HepG2 (cell line): ENCODE results near the gene SMCO4. TPM values are rescaled to one million over a fixed set of nuclear protein-coding genes. Genes with fewer than 3 reads are reported as not detected.

Experiments
- ATF7 ChIP-seq, 2 experiments: fragments of 450-650 bp in 1 of 2; sonication (generic) in 1 of 2; formaldehyde crosslinking in 1 of 2; IDR thresholded peaks; 2 replicates each; pipeline versions ENCODE4 v1.4.0 to v1.6.1; 2016 to 2020; ENCODE audit warnings: antibody characterized with exemption in 1 of 2, mild to moderate bottlenecking in 1 of 2, missing genetic modification reagents in 1 of 2
- BRD4 ChIP-seq: sonication (generic); formaldehyde crosslinking; IDR thresholded peaks from 2 replicates; pipeline ENCODE4 v1.4.0; 2020; ENCODE audit warnings: missing genetic modification reagents
- MAFK ChIP-seq, 2 experiments: IDR thresholded peaks in 1 of 2; conservative IDR thresholded peaks in 1 of 2; 2 replicates each; pipeline ENCODE4 v1.6.1; 2011; ENCODE audit warnings: improper control_type of control experiment in 2 of 2, low read length in 2 of 2
- PCBP2 ChIP-seq: fragments of 200-400 bp; formaldehyde crosslinking; optimal IDR thresholded peaks from 2 replicates; pipeline ENCODE3; 2018; ENCODE audit warnings: low read length, low read depth; ENCODE audit not compliant: poor library complexity, severe bottlenecking
- SP4 ChIP-seq: sonication (generic); formaldehyde crosslinking; IDR thresholded peaks from 2 replicates; pipeline ENCODE4 v1.8.1; 2023; ENCODE audit warnings: mild to moderate bottlenecking, missing genetic modification reagents
- ZNF121 ChIP-seq: sonication (generic); formaldehyde crosslinking; IDR thresholded peaks from 2 replicates; pipeline ENCODE4 v1.5.0; 2020; ENCODE audit warnings: mild to moderate bottlenecking, missing genetic modification reagents
- ZNF335 ChIP-seq: sonication (generic); formaldehyde crosslinking; IDR thresholded peaks from 2 replicates; pipeline ENCODE4 v1.4.0; 2020; ENCODE audit warnings: missing genetic modification reagents
- ZNF607 ChIP-seq: sonication (generic); formaldehyde crosslinking; IDR thresholded peaks from 2 replicates; pipeline ENCODE4 v1.5.1; 2020; ENCODE audit warnings: missing genetic modification reagents, mild to moderate bottlenecking, borderline replicate concordance
- ZNF672 ChIP-seq: sonication (generic); formaldehyde crosslinking; IDR thresholded peaks from 2 replicates; pipeline ENCODE4 v1.8.1; 2022; ENCODE audit warnings: missing genetic modification reagents
- ZNF841 ChIP-seq: sonication (generic); formaldehyde crosslinking; IDR thresholded peaks from 2 replicates; pipeline ENCODE4 v1.8.1; 2023; ENCODE audit warnings: missing genetic modification reagents, borderline replicate concordance
- polyA plus RNA-seq, 8 experiments: library from polyadenylated mRNA; depleted of rRNA in 3 of 8; stranded (reverse) in 7 of 8; unstranded in 1 of 8; fragments of >200 nt; fragmentation: Illumina TruSeq in 4 of 8; extraction: Trizol in 4 of 8; gene quantifications; 2 replicates each; pipeline versions ENCODE4 v1.2.1 to v1.2.3, GENCODE V29; 2011 to 2016; ENCODE audit warnings: low read depth in 4 of 8, missing spikeins in 1 of 8, mixed read lengths in 1 of 8; ENCODE audit not compliant: insufficient read depth in 1 of 8
- total RNA-seq, 5 experiments: library from RNA; depleted of rRNA; stranded (reverse); fragments of >200 nt; fragmentation: Illumina TruSeq; extraction: Trizol; gene quantifications; 2 replicates each; pipeline ENCODE4 v1.2.3, GENCODE V29; 2016; ENCODE audit warnings: low read depth in 1 of 5
- TF ChIP-seq, protein P1 (sequence below): sonication (generic); formaldehyde crosslinking; IDR thresholded peaks from 2 replicates; pipeline ENCODE4 v1.5.1; 2020; ENCODE audit warnings: missing genetic modification reagents, mild to moderate bottlenecking, borderline replicate concordance
- TF ChIP-seq, protein P2 (sequence below): sonication (generic); formaldehyde crosslinking; IDR thresholded peaks from 2 replicates; pipeline ENCODE4 v1.9.0; 2021; ENCODE audit warnings: missing genetic modification reagents, borderline replicate concordance
- TF ChIP-seq, protein P3 (sequence below): IDR thresholded peaks from 2 replicates; pipeline ENCODE4 v1.6.1; 2016; ENCODE audit warnings: control low read depth
- TF ChIP-seq, protein P4 (sequence below): sonication (generic); formaldehyde crosslinking; conservative IDR thresholded peaks from 2 replicates; pipeline ENCODE4 v1.4.0; 2020; ENCODE audit warnings: missing genetic modification reagents
- TF ChIP-seq, protein P5 (sequence below): sonication (generic); formaldehyde crosslinking; IDR thresholded peaks from 2 replicates; pipeline ENCODE4 v1.4.0; 2020; ENCODE audit warnings: missing genetic modification reagents, mild to moderate bottlenecking, borderline replicate concordance

The SMCO4 gene
- total and polyA plus RNA-seq, 2 of the 13 experiments (the other 11 are each of a cell fraction or from before 2014, with no cell fraction given) = 10.6 to 28.5 TPM

DNA sequence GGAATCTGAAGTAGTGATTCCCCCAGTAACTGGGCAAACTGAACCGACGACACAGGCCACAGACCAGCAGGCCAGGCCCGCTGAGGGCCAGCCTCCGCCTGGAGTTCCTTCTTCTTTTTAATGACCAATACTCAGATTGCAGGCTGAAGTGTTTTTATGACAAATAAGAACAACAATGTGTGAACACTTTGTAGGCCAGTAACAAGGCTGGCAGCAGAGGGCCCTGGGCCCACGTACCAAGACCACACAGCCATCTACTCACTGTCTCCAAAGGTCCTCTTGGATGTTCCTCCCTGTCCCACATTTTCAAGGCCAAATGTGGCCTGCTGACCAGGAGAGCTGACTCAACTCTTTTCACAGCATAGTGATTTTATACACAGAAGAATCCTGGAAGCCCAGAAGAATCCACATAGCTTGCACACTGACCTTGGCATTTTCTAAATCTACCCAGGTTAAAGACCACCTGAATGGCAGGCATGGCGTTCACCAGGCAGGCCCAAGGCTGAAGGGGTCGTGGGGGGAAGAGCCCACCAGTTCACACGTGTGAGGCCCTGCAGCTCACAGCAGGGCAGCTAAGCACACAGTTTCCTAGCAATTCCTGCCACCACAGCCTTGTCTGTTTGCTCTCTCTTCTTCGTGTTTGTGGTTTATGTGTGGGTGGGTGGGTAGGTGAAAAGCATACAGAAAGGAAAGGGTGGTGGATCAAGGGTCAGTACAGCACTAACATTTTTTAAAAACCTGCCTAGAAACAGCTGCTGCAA lies 13.3 kb downstream of the SMCO4 start (continued):
- TF ChIP-seq, protein P1, sequence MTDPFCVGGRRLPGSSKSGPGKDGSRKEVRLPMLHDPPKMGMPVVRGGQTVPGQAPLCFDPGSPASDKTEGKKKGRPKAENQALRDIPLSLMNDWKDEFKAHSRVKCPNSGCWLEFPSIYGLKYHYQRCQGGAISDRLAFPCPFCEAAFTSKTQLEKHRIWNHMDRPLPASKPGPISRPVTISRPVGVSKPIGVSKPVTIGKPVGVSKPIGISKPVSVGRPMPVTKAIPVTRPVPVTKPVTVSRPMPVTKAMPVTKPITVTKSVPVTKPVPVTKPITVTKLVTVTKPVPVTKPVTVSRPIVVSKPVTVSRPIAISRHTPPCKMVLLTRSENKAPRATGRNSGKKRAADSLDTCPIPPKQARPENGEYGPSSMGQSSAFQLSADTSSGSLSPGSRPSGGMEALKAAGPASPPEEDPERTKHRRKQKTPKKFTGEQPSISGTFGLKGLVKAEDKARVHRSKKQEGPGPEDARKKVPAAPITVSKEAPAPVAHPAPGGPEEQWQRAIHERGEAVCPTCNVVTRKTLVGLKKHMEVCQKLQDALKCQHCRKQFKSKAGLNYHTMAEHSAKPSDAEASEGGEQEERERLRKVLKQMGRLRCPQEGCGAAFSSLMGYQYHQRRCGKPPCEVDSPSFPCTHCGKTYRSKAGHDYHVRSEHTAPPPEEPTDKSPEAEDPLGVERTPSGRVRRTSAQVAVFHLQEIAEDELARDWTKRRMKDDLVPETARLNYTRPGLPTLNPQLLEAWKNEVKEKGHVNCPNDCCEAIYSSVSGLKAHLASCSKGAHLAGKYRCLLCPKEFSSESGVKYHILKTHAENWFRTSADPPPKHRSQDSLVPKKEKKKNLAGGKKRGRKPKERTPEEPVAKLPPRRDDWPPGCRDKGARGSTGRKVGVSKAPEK = no peak
- TF ChIP-seq, protein P2, sequence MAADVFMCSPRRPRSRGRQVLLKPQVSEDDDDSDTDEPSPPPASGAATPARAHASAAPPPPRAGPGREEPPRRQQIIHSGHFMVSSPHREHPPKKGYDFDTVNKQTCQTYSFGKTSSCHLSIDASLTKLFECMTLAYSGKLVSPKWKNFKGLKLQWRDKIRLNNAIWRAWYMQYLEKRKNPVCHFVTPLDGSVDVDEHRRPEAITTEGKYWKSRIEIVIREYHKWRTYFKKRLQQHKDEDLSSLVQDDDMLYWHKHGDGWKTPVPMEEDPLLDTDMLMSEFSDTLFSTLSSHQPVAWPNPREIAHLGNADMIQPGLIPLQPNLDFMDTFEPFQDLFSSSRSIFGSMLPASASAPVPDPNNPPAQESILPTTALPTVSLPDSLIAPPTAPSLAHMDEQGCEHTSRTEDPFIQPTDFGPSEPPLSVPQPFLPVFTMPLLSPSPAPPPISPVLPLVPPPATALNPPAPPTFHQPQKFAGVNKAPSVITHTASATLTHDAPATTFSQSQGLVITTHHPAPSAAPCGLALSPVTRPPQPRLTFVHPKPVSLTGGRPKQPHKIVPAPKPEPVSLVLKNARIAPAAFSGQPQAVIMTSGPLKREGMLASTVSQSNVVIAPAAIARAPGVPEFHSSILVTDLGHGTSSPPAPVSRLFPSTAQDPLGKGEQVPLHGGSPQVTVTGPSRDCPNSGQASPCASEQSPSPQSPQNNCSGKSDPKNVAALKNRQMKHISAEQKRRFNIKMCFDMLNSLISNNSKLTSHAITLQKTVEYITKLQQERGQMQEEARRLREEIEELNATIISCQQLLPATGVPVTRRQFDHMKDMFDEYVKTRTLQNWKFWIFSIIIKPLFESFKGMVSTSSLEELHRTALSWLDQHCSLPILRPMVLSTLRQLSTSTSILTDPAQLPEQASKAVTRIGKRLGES (CRISPR knock-in tag) = no peak
- TF ChIP-seq BRD4 (CRISPR knock-in tag) (no peak), ZNF607 (CRISPR knock-in tag) (no peak), ATF7 (IDR thresholded peaks at IDR 0.05) (no peak), ATF7 (CRISPR knock-in tag; IDR thresholded peaks at IDR 0.05) (no peak), MAFK (conservative IDR thresholded peaks at IDR 0.05 in 1 of 2, IDR thresholded peaks at IDR 0.05 in 1 of 2; ENCODE audit: low read length in 2 of 2) (peak; percentile 92 to 94), ZNF672 (CRISPR knock-in tag) (no peak), PCBP2 (no peak), ZNF335 (CRISPR knock-in tag) (no peak), ZNF121 (CRISPR knock-in tag) (no peak), SP4 (CRISPR knock-in tag) (no peak), ZNF841 (CRISPR knock-in tag) (no peak)
- TF ChIP-seq, protein P3, sequence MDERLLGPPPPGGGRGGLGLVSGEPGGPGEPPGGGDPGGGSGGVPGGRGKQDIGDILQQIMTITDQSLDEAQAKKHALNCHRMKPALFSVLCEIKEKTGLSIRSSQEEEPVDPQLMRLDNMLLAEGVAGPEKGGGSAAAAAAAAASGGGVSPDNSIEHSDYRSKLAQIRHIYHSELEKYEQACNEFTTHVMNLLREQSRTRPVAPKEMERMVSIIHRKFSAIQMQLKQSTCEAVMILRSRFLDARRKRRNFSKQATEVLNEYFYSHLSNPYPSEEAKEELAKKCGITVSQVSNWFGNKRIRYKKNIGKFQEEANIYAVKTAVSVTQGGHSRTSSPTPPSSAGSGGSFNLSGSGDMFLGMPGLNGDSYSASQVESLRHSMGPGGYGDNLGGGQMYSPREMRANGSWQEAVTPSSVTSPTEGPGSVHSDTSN (CRISPR knock-in tag) = no peak
- TF ChIP-seq, protein P4, sequence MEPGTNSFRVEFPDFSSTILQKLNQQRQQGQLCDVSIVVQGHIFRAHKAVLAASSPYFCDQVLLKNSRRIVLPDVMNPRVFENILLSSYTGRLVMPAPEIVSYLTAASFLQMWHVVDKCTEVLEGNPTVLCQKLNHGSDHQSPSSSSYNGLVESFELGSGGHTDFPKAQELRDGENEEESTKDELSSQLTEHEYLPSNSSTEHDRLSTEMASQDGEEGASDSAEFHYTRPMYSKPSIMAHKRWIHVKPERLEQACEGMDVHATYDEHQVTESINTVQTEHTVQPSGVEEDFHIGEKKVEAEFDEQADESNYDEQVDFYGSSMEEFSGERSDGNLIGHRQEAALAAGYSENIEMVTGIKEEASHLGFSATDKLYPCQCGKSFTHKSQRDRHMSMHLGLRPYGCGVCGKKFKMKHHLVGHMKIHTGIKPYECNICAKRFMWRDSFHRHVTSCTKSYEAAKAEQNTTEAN (CRISPR knock-in tag) = no peak
- TF ChIP-seq, protein P5, sequence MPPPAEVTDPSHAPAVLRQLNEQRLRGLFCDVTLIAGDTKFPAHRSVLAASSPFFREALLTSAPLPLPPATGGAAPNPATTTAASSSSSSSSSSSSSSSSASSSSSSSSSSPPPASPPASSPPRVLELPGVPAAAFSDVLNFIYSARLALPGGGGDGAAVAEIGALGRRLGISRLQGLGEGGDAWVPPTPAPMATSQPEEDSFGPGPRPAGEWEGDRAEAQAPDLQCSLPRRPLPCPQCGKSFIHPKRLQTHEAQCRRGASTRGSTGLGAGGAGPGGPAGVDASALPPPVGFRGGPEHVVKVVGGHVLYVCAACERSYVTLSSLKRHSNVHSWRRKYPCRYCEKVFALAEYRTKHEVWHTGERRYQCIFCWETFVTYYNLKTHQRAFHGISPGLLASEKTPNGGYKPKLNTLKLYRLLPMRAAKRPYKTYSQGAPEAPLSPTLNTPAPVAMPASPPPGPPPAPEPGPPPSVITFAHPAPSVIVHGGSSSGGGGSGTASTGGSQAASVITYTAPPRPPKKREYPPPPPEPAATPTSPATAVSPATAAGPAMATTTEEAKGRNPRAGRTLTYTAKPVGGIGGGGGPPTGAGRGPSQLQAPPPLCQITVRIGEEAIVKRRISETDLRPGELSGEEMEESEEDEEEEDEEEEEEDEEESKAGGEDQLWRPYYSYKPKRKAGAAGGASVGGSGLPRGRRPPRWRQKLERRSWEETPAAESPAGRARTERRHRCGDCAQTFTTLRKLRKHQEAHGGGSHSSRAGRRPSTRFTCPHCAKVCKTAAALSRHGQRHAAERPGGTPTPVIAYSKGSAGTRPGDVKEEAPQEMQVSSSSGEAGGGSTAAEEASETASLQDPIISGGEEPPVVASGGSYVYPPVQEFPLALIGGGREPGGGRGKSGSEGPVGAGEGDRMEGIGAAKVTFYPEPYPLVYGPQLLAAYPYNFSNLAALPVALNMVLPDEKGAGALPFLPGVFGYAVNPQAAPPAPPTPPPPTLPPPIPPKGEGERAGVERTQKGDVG = 0 out of 2 replicates have a peak, but pooled peaks have one; percentile 31
